ENCODE results near the gene RBMS2. TPM values are rescaled to one million over a fixed set of nuclear protein-coding genes. Genes with fewer than 3 reads are reported as not detected.

Gene RBMS2
- total RNA-seq, 4 donors from 2014 or later: 14.5 to 88.0 (median 29.1) TPM

DNA sequence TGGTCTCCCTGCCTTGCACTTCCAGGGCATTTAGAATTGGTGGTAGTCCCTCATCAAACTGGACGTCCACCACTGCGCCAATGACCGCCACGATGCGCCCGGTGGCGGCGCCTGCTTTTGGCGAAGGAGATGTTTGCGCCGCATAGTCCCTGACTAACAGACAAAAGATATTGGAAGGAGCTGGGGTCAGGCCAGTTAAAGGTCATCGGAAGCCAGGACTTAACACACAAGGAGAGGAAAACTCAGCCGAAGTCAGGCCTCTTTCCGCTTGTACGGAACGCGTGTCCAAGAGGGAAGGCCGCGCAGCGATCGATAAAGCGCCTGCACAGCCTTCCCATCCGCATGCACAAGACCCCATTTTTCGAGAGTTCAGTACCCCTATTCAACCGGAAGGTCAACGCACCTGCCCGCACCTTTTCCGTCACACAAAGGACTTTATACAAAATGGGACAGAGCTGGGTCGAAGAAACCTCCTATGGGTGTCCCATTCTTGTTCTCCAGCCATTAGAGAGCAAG lies 123.6 kb downstream of the RBMS2 start:
- TF ChIP-seq POLR2AphosphoS5 (IDR thresholded peaks at IDR 0.05): no peak
- TF ChIP-seq, protein P1, sequence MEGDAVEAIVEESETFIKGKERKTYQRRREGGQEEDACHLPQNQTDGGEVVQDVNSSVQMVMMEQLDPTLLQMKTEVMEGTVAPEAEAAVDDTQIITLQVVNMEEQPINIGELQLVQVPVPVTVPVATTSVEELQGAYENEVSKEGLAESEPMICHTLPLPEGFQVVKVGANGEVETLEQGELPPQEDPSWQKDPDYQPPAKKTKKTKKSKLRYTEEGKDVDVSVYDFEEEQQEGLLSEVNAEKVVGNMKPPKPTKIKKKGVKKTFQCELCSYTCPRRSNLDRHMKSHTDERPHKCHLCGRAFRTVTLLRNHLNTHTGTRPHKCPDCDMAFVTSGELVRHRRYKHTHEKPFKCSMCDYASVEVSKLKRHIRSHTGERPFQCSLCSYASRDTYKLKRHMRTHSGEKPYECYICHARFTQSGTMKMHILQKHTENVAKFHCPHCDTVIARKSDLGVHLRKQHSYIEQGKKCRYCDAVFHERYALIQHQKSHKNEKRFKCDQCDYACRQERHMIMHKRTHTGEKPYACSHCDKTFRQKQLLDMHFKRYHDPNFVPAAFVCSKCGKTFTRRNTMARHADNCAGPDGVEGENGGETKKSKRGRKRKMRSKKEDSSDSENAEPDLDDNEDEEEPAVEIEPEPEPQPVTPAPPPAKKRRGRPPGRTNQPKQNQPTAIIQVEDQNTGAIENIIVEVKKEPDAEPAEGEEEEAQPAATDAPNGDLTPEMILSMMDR (IDR thresholded peaks at IDR 0.05): no peak
- TF ChIP-seq POLR2A (IDR thresholded peaks at IDR 0.05): no peak
- TF ChIP-seq EP300 (IDR thresholded peaks at IDR 0.05): no peak
- no peaks in the 10 kb centered on the region for H3K27me3 ChIP-seq
- H3K27ac ChIP-seq: peak overlapping the region; percentile 91
- peaks cover 37% of the 10 kb centered on the region for H3K4me1 ChIP-seq
- H3K4me3 ChIP-seq: peak overlapping the region; percentile 77
- under 1% methylated on average over 25 of the region's 29 CpGs for WGBS
- H3K36me3 ChIP-seq: peaks cover 39% of the 10 kb centered on the region
- no peaks in the 10 kb centered on the region for H3K9me3 ChIP-seq
- DNase-seq (ENCODE audit: low spot score in 2 of 2): peak; percentile 52 to 58

Other genes with a start within 250 kb of the RBMS2 start
- 100 to 1,000 TPM; 176 to 218 (median 179) TPM for gene CS, start 221.5 kb upstream of the RBMS2 start, total RNA-seq
- gene CNPY2, start 205.8 kb upstream of the RBMS2 start, total RNA-seq: 10 to 100 TPM; 36.4 to 51.4 (median 42.4) TPM
- gene PAN2, start 187.8 kb upstream of the RBMS2 start, total RNA-seq: 100 to 1,000 TPM in 1 of 4 donors, 10 to 100 TPM in 3; 27.2 to 141 (median 39.7) TPM
- not detected for gene IL23A, start 182.9 kb upstream of the RBMS2 start, total RNA-seq
- gene STAT2, start 161.7 kb upstream of the RBMS2 start, total RNA-seq: 100 to 1,000 TPM in 3 of 4 donors, 10 to 100 TPM in 1; 93.8 to 182 (median 111) TPM
- not detected for gene APOF, start 159.0 kb upstream of the RBMS2 start, total RNA-seq
- 1 to 10 TPM; 5.4 to 7.1 (median 6.2) TPM for gene TIMELESS, start 72.4 kb upstream of the RBMS2 start, total RNA-seq
- gene MIP, start 67.2 kb upstream of the RBMS2 start, total RNA-seq: not detected
- 1 to 10 TPM; 2.8 to 4.8 (median 2.9) TPM for gene SPRYD4, start 53.2 kb upstream of the RBMS2 start, total RNA-seq
- gene GLS2, start 33.7 kb upstream of the RBMS2 start, total RNA-seq: 10 to 100 TPM in 2 of 4 donors, 1 to 10 TPM in 2; 7.9 to 23.9 (median 10.5) TPM
- gene BAZ2A, start 108.5 kb downstream of the RBMS2 start, total RNA-seq: 100 to 1,000 TPM in 3 of 4 donors, 10 to 100 TPM in 1; 100.0 to 243 (median 129) TPM
- 100 to 1,000 TPM; 423 to 515 (median 438) TPM for gene ATP5F1B, start 124.2 kb downstream of the RBMS2 start, total RNA-seq
- 10 to 100 TPM; 51.7 to 71.2 (median 69.9) TPM for gene PTGES3, start 166.5 kb downstream of the RBMS2 start, total RNA-seq
- 1,000 to 10,000 TPM; 1,068 to 1,481 (median 1,369) TPM for gene NACA, start 203.5 kb downstream of the RBMS2 start, total RNA-seq
- gene PRIM1, start 230.5 kb downstream of the RBMS2 start, total RNA-seq: 10 to 100 TPM in 2 of 4 donors, 1 to 10 TPM in 2; 9.1 to 12.4 (median 10.3) TPM
- gene HSD17B6, start 241.5 kb downstream of the RBMS2 start, total RNA-seq: 1 to 10 TPM in 1 of 4 donors, under 1 TPM in 3; 0.38 to 2.4 (median 0.61) TPM